Testis (tissue), 2 donors: Measurements from ENCODE around the gene TRRAP.

Experiments used
- POLR2A ChIP-seq: fragments of 450-650 bp; IDR thresholded peaks from one replicate; pipeline ENCODE4 v1.6.1; 2017; ENCODE audit warnings: antibody characterized with exemption, mild to moderate bottlenecking, moderate library complexity
- TF ChIP-seq, protein P1 (sequence below), 3 experiments: fragments of 450-650 bp in 2 of 3; fragments of 200-600 bp in 1 of 3; sonication (generic) in 1 of 3; IDR thresholded peaks; one replicate each; pipeline ENCODE4 v1.5.1; 2016 to 2019; ENCODE audit warnings: antibody characterized with exemption in 3 of 3, mild to moderate bottlenecking in 2 of 3, moderate library complexity in 1 of 3

- TF ChIP-seq, protein P1, sequence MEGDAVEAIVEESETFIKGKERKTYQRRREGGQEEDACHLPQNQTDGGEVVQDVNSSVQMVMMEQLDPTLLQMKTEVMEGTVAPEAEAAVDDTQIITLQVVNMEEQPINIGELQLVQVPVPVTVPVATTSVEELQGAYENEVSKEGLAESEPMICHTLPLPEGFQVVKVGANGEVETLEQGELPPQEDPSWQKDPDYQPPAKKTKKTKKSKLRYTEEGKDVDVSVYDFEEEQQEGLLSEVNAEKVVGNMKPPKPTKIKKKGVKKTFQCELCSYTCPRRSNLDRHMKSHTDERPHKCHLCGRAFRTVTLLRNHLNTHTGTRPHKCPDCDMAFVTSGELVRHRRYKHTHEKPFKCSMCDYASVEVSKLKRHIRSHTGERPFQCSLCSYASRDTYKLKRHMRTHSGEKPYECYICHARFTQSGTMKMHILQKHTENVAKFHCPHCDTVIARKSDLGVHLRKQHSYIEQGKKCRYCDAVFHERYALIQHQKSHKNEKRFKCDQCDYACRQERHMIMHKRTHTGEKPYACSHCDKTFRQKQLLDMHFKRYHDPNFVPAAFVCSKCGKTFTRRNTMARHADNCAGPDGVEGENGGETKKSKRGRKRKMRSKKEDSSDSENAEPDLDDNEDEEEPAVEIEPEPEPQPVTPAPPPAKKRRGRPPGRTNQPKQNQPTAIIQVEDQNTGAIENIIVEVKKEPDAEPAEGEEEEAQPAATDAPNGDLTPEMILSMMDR (IDR thresholded peaks at IDR 0.05): no peak
- TF ChIP-seq POLR2A: no peak
Observed at GRCh38 chr7:99030457-99030856, 152.1 kb downstream of the TRRAP start.
